Ureter (tissue), 1 donor: ENCODE measurements around the gene ADAMTS6. TPM values are rescaled to one million over a fixed set of nuclear protein-coding genes. Genes with fewer than 3 reads are reported as not detected.
"Not testable (repeated sequence)": the region's sequence is repeated elsewhere in the genome, so short reads cannot be mapped to it uniquely, and the experiment has no call there.

Experiments
- DNase-seq: peaks from one replicate; pipeline ENCODE4 v3.0.0-alpha.2; 2020; ENCODE audit warnings: low spot score
- total RNA-seq: library from RNA; stranded (reverse); gene quantifications from one replicate; pipeline ENCODE4 v1.2.4, GENCODE V29; 2023
- donor health status: DM: yes; HTN: yes; CAD: no.

The ADAMTS6 gene
- total RNA-seq, 1 donor from 2014 or later, result 2.6 TPM

- DNase-seq, result not testable (repeated sequence)
These were observed 111.2 kb downstream of the ADAMTS6 start for GRCh38 chr5:65370505-65370904.

- no peak for DNase-seq
These were observed 115.1 kb downstream of the ADAMTS6 start for GRCh38 chr5:65366655-65367054.

GRCh38 chr5:65364907-65365306, 116.8 kb downstream of the ADAMTS6 start:
- DNase-seq, result no peak

DNA sequence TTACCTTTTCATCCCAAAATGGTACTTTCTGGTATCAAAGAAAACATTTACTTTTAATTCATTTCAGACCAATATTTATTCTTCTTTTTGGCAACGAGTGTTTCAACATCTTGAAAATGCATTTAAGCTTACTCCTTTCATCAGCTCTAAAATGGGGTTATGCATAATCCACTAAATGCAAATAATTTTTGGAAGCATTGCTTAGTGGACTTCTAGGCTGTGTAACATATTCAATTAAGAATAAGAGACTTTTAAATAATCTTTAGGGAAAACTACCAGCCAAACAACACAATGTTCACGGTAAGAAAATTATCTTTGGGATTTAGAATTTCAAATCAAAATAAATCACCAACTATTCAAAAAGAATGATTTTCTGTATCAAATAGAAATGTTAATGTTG, 118.2 kb downstream of the ADAMTS6 start:
- DNase-seq, result no peak

GRCh38 chr5:65359981-65360380, 121.7 kb downstream of the ADAMTS6 start:
- DNase-seq, result no peak

DNA sequence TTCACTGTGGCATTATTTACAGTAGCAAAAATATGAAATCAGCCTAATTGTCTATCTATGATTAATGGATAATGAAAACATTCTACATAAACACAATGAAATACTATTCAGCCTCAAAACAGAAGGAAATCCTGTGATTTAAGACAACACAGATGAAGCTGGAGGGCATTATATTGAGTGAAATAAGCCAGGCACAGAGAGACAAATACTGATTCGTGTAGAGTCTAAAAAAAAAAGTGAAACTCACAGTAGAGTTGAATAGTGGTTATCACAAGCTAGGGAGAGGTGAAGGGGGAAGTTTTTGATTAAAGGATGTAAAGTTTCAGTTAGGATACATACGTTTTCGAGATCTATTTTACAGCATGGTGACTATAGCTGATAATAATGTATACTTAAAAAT, 122.2 kb downstream of the ADAMTS6 start:
- DNase-seq, result no peak

- DNase-seq, result no peak
These were observed 125.4 kb downstream of the ADAMTS6 start for GRCh38 chr5:65356274-65356673.

DNA sequence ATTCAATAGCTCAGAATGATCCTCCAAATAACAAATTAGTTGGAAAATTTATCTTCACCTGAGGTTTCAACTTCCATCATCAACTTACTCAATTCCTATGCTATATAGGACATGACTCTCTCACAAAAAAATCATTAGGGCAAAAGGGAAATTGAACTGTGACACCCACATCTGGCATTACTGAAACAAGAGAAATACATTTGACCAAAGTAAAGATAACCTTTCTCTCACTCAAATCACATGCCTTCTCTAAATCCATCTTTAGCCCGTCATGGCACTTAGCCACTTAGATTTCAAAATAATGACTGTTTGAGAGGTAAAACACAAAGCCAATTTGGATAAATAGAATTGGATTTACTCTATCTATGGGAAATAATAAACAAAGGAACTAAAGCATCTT, 126.4 kb downstream of the ADAMTS6 start:
- DNase-seq, result no peak

DNA sequence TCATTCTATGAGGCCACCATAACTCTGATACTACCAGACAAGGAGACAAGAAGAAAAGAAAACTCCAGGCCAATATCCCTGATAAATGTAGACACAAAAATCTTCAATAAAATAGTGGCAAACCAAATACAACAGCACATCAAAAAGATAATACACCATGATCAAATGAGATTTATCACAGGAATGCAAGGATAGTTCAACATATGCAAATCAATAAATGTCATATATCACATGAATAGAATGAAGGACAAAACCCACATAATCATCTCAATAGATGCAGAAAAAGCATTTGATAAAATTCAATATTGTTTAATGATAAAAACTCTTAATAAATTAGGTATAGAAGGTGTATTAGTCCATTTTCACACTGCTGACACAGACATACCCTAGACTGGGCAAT, 139.9 kb downstream of the ADAMTS6 start:
- no peak for DNase-seq

GRCh38 chr5:65338606-65339151, 143.0 kb downstream of the ADAMTS6 start:
- no peak for DNase-seq

- no peak for DNase-seq
These were observed 147.6 kb downstream of the ADAMTS6 start for GRCh38 chr5:65334077-65334476.

- no peak for DNase-seq
These were observed 149.1 kb downstream of the ADAMTS6 start for GRCh38 chr5:65332591-65332990.

GRCh38 chr5:65329266-65329665, 152.5 kb downstream of the ADAMTS6 start:
- DNase-seq, result no peak

DNA sequence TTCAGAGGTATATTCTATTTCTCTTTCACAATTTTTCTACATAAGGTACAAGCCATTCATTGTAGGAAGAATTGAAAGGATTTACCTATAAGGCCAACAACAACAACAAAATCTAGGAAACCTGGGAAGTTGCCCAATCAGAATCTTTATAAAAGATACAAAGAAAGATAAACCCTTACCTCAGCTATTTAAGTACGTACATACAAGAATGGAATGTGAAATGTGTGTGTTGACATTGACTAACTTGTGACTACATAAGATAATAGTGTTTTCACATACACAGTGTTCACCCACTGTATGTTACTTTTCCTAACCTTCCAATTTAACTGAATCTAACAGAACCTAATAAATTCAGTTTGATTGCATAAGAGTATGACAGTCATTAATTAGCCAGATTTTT, 154.1 kb downstream of the ADAMTS6 start:
- no peak for DNase-seq

DNA sequence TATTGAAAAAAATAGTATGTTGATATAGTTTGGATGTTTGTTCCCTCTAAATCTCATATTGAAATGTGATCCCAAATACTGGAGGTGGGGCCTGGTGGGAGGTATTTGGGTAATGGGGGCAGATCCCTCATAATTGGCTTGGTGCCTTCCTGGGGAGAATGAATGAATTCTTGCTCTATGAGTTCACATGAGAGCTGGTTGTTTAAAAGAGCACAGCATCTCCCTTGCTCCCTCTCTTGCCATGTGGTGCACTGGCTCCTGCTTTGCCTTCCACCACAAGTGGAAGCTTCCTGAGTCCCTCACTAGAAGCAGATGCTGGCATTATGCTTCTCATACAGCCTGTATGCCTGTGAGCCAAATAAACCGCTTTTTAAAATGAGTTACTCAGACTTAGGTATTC, 154.8 kb downstream of the ADAMTS6 start:
- no peak for DNase-seq

- DNase-seq, result no peak
These were observed 157.5 kb downstream of the ADAMTS6 start for GRCh38 chr5:65324226-65324625.

GRCh38 chr5:65320704-65321103, 161.0 kb downstream of the ADAMTS6 start:
- DNase-seq, result not testable (repeated sequence)

DNA sequence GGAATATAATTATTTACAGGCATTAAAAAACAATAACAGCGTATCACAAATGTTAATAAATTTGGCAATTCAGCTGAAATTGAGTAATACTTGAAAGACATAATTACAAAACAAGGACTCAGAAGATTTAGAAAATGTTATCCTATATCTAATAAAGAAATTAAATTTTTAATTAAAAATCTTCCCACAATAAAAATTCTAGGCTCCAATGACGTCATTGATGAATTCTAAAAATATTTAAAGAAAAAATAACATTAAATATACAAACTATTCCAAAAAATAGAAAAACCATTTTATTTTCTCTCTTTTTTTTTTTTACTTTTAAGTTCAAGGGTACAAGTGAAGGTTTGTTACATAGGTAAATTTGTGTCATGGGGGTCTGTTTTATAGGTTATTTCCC, 161.5 kb downstream of the ADAMTS6 start:
- no peak for DNase-seq

- no peak for DNase-seq
These were observed 173.8 kb downstream of the ADAMTS6 start for GRCh38 chr5:65307931-65308330.

GRCh38 chr5:65307088-65307487, 174.6 kb downstream of the ADAMTS6 start:
- DNase-seq, result no peak

GRCh38 chr5:65305913-65306312, 175.8 kb downstream of the ADAMTS6 start:
- DNase-seq, result no peak

DNA sequence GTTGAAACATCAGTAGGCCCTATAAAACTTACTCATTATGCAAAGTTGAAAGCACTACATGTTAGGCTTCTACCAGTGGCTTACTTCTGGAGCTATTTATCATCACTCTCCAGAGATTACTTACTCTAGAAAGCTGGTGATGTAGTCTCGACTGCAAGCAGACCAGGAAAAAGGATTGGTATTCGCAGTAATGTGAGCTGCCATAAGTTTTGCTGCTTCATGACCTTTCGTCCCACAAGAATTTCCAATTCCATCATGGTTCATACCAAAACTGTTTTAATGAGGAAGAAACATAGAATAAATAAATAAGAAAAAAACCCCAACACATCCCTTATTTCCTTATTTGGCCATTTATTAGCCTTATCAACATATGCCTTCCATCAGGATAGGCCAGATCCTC, 181.9 kb downstream of the ADAMTS6 start:
- no peak for DNase-seq

GRCh38 chr5:65296067-65296466, 185.7 kb downstream of the ADAMTS6 start:
- DNase-seq, result no peak

GRCh38 chr5:65292196-65292595, 189.5 kb downstream of the ADAMTS6 start:
- no peak for DNase-seq

- no peak for DNase-seq
These were observed 191.0 kb downstream of the ADAMTS6 start for GRCh38 chr5:65290677-65291076.
